IPS DF 19.7 (cell line): ENCODE measurements around the gene LEAP2.
"Not testable (repeated sequence)": the region's sequence is repeated elsewhere in the genome, so short reads cannot be mapped to it uniquely, and the experiment has no call there.

Source experiments
- DNase-seq: peaks from one replicate; pipeline ENCODE4 v3.0.0-alpha.2; 2013; ENCODE audit warnings: low read depth, low spot score

The LEAP2 gene

GRCh38 chr5:132840896-132841295 lies 32.6 kb upstream of the LEAP2 start:
- DNase-seq: no peak

DNA sequence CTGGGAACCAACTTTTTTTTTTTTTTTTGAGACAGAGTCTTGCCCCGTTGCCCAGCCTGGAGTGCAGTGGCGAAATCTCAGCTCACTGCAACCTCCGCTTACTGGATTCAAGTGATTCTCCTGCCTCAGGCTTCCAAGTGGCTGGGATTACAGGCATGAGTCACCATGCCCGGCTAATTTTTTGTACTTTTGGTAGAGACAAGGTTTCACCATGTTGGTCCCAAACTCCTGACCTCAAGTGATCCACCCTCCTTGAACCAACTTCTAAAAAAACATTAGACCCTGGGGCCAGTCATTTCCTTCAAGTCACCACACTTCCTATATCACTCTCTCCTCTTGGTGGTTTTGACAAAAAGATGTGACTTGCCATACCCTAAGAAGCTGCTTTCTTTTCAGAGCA lies 32.2 kb upstream of the LEAP2 start:
- DNase-seq: no peak

DNA sequence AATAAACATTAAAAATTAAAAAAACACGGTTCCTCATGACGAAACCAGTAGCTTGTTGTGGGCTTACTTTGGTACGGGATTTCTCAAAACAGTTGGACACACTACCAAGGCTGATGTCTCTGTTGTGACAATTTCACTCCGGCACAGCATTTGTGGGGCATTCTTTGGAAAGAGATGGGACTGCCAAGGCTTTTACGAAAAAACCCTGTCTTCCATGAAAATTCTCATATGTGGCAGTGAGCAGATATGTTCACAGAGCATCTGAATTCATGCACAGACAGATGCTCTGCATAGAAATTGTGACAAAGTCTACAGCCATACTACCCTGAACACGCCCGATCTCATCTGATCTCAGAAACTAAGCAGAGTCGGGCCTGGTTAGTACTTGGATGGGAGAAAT lies 25.2 kb upstream of the LEAP2 start:
- DNase-seq: no peak

- no peak for DNase-seq
Measured at GRCh38 chr5:132849347-132849746, 24.1 kb upstream of the LEAP2 start.

- no peak for DNase-seq
Measured at GRCh38 chr5:132850066-132850465, 23.4 kb upstream of the LEAP2 start.

- no peak for DNase-seq
Measured at GRCh38 chr5:132853323-132853722, 20.1 kb upstream of the LEAP2 start.

DNA sequence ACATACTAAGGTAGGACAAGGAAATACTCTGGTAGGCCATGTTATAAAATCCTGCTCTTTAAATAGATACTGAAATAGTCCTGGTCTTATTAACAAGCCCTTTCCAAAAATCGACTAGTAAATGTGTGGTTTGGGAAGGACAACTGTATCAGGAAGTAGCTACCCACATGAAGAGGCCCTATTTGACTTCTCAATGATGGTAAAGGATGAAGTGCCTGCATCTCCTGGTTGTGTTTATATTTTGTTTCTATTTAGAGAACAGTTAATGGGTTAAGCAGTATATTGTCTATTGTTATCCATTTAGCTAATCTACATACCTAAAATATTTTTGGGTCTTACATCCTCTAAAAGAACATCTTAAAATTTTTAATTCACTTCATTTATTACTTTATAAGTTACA lies 19.7 kb upstream of the LEAP2 start:
- DNase-seq: no peak

- DNase-seq: no peak
Measured at GRCh38 chr5:132854301-132854700, 19.2 kb upstream of the LEAP2 start.

GRCh38 chr5:132854992-132855391 lies 18.5 kb upstream of the LEAP2 start:
- DNase-seq: not testable (repeated sequence)

DNA sequence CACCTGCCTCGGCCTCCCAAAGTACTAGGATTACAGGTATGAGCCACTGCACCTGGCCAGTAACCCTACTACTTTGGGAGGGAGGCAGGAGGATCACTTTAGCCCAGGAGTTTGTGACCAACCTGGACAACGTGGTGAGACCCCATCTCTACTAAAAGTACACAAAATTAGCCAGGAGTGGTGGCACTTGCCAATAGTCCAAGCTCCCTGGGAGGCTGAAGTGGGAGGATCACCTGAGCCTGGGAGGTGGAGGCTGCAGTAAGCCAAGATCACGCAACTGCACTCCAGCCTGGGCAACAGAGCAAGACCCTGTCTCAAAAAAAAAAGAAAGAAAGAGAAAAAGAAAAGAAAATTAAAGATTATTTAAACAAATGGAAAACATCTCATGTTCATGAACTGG lies 17.5 kb upstream of the LEAP2 start:
- DNase-seq: no peak

DNA sequence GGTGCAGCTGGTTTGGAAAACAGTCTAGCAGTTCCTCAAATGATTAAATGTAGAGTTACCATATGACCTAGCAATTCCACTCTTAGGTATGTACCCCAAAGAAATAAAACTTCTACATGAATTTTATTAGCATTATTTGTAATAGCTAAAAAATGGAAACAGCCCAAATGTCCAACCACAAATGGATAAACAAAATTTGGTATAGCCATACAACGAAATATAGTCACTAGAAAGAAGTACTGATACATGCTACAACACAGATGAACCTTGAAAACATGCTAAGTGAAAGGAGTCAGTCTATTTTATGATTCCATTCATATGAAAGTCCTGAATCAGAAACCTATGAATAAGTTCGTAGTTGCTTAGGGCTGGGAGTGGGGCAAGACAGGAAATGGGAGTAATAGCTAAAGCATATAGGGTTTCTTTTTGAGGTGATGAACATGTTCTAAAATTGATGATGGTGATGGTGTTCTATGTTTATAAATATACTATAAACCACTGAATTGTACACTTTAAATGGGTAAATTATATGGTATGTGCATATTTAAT lies 13.5 kb upstream of the LEAP2 start:
- no peak for DNase-seq

GRCh38 chr5:132860742-132861141 lies 12.7 kb upstream of the LEAP2 start:
- DNase-seq: no peak

GRCh38 chr5:132865668-132866341 lies 7.7 kb upstream of the LEAP2 start:
- DNase-seq: no peak

GRCh38 chr5:132866342-132867045 lies 7.0 kb upstream of the LEAP2 start, which contains the start of the genes GDF9 and UQCRQ:
Gene GDF9, minus strand, starts transcription at chr5:132866469. Its CDS starts 1,936 bp downstream, at chr5:132864533.
Gene UQCRQ, plus strand, starts transcription at chr5:132866642. Its CDS starts 240 bp downstream, at chr5:132866882.
- DNase-seq: peak; percentile 100

DNA sequence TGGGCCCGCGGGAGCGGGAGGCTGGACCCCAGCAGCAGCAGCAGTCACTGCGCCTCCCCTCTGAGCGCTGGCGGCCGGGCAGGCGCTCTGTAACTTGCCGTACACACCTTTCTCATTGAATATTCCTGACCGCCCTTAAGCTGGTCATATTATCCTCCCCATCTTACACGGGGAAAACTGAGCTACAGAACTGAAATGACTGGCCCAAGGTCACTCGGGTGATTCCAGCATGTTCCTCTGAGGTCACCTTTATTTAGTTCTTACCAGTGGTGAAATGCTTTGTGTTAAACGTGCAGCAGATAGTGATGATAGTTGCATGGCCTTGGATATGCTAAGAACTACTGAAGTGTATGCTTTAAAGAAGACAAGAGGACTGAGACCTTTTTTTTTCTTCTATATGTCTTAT lies 6.4 kb upstream of the LEAP2 start:
- DNase-seq: no peak

DNA sequence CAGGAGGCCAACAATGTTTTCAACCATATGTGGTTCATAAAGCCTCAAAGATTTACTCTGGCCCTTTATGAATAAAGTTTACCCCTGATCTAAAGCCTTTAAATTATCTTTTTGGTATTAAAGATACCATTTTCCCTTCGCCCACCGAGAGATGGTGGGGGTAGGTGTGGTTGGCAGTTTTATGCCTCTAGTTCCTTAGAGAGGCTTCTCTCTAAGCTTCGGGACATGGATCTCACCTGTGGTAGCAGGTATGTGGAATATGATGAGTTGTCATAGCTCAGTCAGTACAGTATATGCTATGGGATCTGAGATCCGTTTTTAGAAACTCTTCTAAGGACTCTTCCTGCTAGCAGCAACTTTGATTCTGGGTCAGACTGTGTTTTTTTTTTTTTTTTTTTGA lies 4.7 kb upstream of the LEAP2 start:
- DNase-seq: no peak

DNA sequence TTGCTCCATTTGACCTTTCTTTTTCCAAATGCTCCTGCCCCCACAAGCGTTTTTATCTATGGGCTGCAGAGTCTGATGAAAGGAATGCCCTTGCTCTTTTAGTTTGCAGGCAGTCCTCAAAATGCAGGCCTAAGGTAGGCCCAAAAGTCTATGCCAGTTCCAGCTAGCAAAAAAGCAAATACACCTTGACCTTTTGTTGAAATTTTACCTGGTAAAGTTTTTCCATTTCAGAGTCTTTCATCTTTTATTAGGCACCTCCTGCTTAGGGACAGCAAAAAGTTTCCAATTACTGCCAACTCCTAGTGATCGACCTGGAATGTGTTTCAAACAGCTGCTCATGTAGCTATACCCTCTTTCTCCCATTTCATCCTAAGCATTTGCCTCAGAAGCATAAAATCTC lies 2.7 kb upstream of the LEAP2 start:
- no peak for DNase-seq

- no peak for DNase-seq
Measured at GRCh38 chr5:132871459-132872284, 1.8 kb upstream of the LEAP2 start.

DNA sequence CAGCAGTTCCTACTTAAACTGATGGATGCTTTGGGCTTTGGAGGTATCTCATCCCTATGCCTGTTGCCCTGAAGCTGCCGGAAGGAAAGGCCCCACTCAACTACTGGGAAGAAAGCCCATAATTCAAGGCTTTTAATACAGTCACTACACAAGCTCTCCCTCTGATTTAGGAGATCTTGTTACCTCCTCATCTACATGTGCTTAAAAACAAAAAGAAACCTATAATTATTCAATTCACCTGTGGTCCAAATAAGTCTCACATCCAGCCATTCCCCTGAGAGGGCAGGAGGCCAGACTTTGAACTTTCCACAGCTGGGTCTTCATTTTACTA lies 715 bp upstream of the LEAP2 start:
- no peak for DNase-seq

GRCh38 chr5:132873930-132874271 lies 433 bp downstream of the LEAP2 start:
- DNase-seq: no peak

DNA sequence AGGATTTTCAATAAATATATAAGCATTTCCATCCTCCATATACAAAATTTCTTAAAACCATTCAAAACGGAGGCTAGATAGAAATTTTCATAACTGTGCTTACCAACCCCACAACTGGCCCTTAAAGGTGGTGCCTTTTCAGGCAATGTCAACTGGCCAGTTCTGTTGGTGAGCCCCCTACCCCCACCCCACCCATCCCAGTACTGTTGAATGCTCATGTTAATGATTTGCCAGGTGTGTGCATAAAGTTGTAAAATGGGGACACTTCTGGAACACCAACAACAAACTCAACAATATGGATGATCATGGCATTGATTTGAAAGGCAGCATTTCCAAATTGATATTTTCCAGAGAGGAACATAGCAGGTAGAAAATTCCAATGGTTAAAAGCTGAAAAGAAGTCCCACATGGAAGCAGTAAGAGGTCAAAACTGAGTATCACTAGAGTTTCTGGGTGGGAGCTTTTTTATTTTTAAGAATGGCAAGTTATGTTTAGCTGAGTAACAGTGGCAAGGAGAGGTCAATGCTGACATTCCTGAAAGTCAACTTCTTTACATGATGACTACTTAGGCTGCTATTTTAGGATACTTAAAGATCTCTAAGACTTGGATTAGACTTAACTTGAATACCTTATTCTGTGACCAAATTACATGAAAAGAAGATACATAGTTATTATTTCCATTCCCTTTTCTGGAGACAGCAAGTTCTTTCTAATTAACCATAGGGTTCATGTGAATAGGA lies 2.7 kb downstream of the LEAP2 start:
- DNase-seq: no peak

- no peak for DNase-seq
Measured at GRCh38 chr5:132877466-132877865, 4.0 kb downstream of the LEAP2 start.
